K562 (cell line): ENCODE results near the gene TTLL3. TPM values are rescaled to one million over a fixed set of nuclear protein-coding genes. Genes with fewer than 3 reads are reported as not detected.
A peak's percentile ranks its signal among the peaks of the same experiment; 100 is the strongest.

Source experiments
- ATF1 ChIP-seq, 2 experiments: fragments of 450-650 bp in 1 of 2; IDR thresholded peaks; 2 replicates each; pipeline ENCODE4 v1.6.1; 2016; ENCODE audit warnings: missing compliant biosample characterization in 1 of 2, missing genetic modification characterization in 1 of 2
- BACH1 ChIP-seq: fragments of 200-800 bp; sonication (Bioruptor generic); IDR thresholded peaks from 2 replicates; pipeline ENCODE4 v1.6.1; 2016; ENCODE audit warnings: missing genetic modification characterization, missing compliant biosample characterization
- CCAR2 ChIP-seq: fragments of 200-400 bp; formaldehyde crosslinking; IDR thresholded peaks from 2 replicates; pipeline ENCODE4 v1.6.1; 2017; ENCODE audit warnings: mild to moderate bottlenecking, low read depth, low read length
- CTBP1 ChIP-seq: fragments of 450-650 bp; IDR thresholded peaks from 2 replicates; pipeline ENCODE4 v1.6.1; 2016; ENCODE audit warnings: borderline replicate concordance
- CXXC5 ChIP-seq: fragments of 250-450 bp; sonication (Bioruptor Pico); IDR thresholded peaks from 2 replicates; pipeline ENCODE4 v1.8.0; 2022; ENCODE audit warnings: inconsistent platforms, mild to moderate bottlenecking, moderate library complexity
- DDX20 ChIP-seq: fragments of 450-650 bp; IDR thresholded peaks from 2 replicates; pipeline ENCODE4 v1.6.1; 2016; ENCODE audit warnings: missing genetic modification characterization, low read depth, mild to moderate bottlenecking, missing compliant biosample characterization, moderate library complexity
- ELF2 ChIP-seq: fragments of 250-450 bp; sonication (Bioruptor Pico); IDR thresholded peaks from 2 replicates; pipeline ENCODE4 v1.5.0; 2021; ENCODE audit warnings: mild to moderate bottlenecking
- FOXA3 ChIP-seq, 2 experiments: fragments of 450-650 bp in 1 of 2; sonication (generic) in 1 of 2; formaldehyde crosslinking; IDR thresholded peaks in 1 of 2; conservative IDR thresholded peaks in 1 of 2; 2 replicates each; pipeline versions ENCODE4 v1.4.0 to v1.8.0; 2020 to 2022; ENCODE audit warnings: mild to moderate bottlenecking in 2 of 2, missing genetic modification reagents in 1 of 2
- HNRNPUL1 ChIP-seq: fragments of 200-400 bp; formaldehyde crosslinking; IDR thresholded peaks from 2 replicates; pipeline ENCODE4 v1.6.1; 2017; ENCODE audit warnings: low read length
- MIER1 ChIP-seq: fragments of 450-650 bp; IDR thresholded peaks from 2 replicates; pipeline ENCODE4 v1.6.1; 2016; ENCODE audit warnings: antibody characterized with exemption, mild to moderate bottlenecking, low read depth
- NCOA4 ChIP-seq: fragments of 450-650 bp; IDR thresholded peaks from 2 replicates; pipeline ENCODE4 v1.6.1; 2018; ENCODE audit warnings: mild to moderate bottlenecking; ENCODE audit not compliant: partially characterized antibody
- PCBP2 ChIP-seq: fragments of 200-400 bp; formaldehyde crosslinking; IDR thresholded peaks from 2 replicates; pipeline ENCODE4 v1.6.1; 2018; ENCODE audit warnings: low read length, low read depth, mild to moderate bottlenecking, moderate library complexity; ENCODE audit not compliant: poor library complexity, severe bottlenecking
- POU5F1 ChIP-seq: fragments of 150-350 bp; IDR thresholded peaks from 2 replicates; pipeline ENCODE4 v1.6.1; 2014; ENCODE audit warnings: borderline replicate concordance, low read length, low read depth, mild to moderate bottlenecking; ENCODE audit not compliant: partially characterized antibody
- PRDM10 ChIP-seq: fragments of 450-650 bp; IDR thresholded peaks from 2 replicates; pipeline ENCODE4 v1.6.1; 2018; ENCODE audit not compliant: partially characterized antibody
- PYGO2 ChIP-seq: fragments of 450-650 bp; IDR thresholded peaks from 2 replicates; pipeline ENCODE4 v1.6.1; 2016; ENCODE audit warnings: mild to moderate bottlenecking, missing genetic modification characterization, moderate library complexity, missing compliant biosample characterization
- RBM14 ChIP-seq: fragments of 200-400 bp; formaldehyde crosslinking; IDR thresholded peaks from 2 replicates; pipeline ENCODE4 v1.6.1; 2018; ENCODE audit warnings: low read depth, mild to moderate bottlenecking, low read length, moderate library complexity, borderline replicate concordance; ENCODE audit not compliant: insufficient read depth
- RFX1 ChIP-seq: fragments of 450-650 bp; IDR thresholded peaks from 2 replicates; pipeline ENCODE4 v1.6.1; 2016; ENCODE audit warnings: mild to moderate bottlenecking, moderate library complexity
- RFX7 ChIP-seq: fragments of 250-450 bp; sonication (Bioruptor Pico); IDR thresholded peaks from 2 replicates; pipeline ENCODE4 v1.5.1; 2021; ENCODE audit warnings: mild to moderate bottlenecking
- SMAD2 ChIP-seq: fragments of 150-350 bp; IDR thresholded peaks from 2 replicates; pipeline ENCODE4 v1.6.1; 2014; ENCODE audit warnings: low read depth, mild to moderate bottlenecking, low read length
- SNAPC5 ChIP-seq: fragments of 250-450 bp; sonication (Bioruptor Pico); IDR thresholded peaks from 2 replicates; pipeline ENCODE4 v1.8.0; 2021; ENCODE audit warnings: moderate library complexity, mild to moderate bottlenecking, inconsistent platforms
- STAG1 ChIP-seq: sonication (generic); formaldehyde crosslinking; IDR thresholded peaks from 2 replicates; pipeline ENCODE4 v1.5.0; 2020; ENCODE audit warnings: missing genetic modification reagents, borderline replicate concordance
- ZNF639 ChIP-seq, 2 experiments: fragments of 200-800 bp in 1 of 2; sonication (Bioruptor generic) in 1 of 2; sonication (generic) in 1 of 2; formaldehyde crosslinking in 1 of 2; IDR thresholded peaks in 1 of 2; conservative IDR thresholded peaks in 1 of 2; 2 replicates each; pipeline versions ENCODE4 v1.5.0 to v1.6.1; 2016 to 2020; ENCODE audit warnings: missing compliant biosample characterization in 1 of 2, missing genetic modification characterization in 1 of 2, missing genetic modification reagents in 1 of 2
- ZSCAN32 ChIP-seq: fragments of 450-650 bp; formaldehyde crosslinking; IDR thresholded peaks from 2 replicates; pipeline ENCODE4 v1.4.0; 2020; ENCODE audit warnings: mild to moderate bottlenecking, moderate library complexity
- polyA plus RNA-seq, 8 experiments: library from polyadenylated mRNA; depleted of rRNA in 4 of 8; stranded (reverse) in 5 of 8; unstranded in 3 of 8; fragments of >200 nt; fragmentation: Nextera tagmentation in 2 of 8; fragmentation: Illumina TruSeq in 1 of 8; extraction: Ambion mirVana in 2 of 8; extraction: Trizol in 1 of 8; gene quantifications; 2 replicates each; pipeline versions ENCODE4 v1.2.1 to v1.2.3, GENCODE V29; 2011 to 2014; ENCODE audit warnings: inconsistent platforms in 1 of 8, missing spikeins in 1 of 8
- total RNA-seq, 7 experiments: library from RNA; depleted of rRNA in 6 of 7; stranded (reverse); fragments of >200 nt in 6 of 7; fragmentation: Illumina TruSeq in 2 of 7; extraction: Trizol in 2 of 7; gene quantifications; 2 replicates each; pipeline versions ENCODE4 v1.2.1 to v1.2.3, GENCODE V29; 2011 to 2021; ENCODE audit warnings: low replicate concordance in 1 of 7

TTLL3 gene
- total and polyA plus RNA-seq, 9 of the 15 experiments (the other 6 are each of a cell fraction or from before 2014, with no cell fraction given) = 8.9 to 106 (median 33.2) TPM

GRCh38 chr3:9843715-9844438, 33.8 kb downstream of the TTLL3 start, which contains the start of gene RPUSD3 (continued):
- TF ChIP-seq CXXC5 (peak; percentile 73), POU5F1 (no peak), ATF1 (CRISPR knock-in tag; IDR thresholded peaks at IDR 0.05) (no peak), ATF1 (tag; IDR thresholded peaks at IDR 0.05) (peak; percentile 54; the same call in 1 of the 2 replicates), RFX7 (CRISPR knock-in tag) (no peak), CCAR2 (no peak), RFX1 (no peak), CTBP1 (peak; percentile 44; the same call in 1 of the 2 replicates), HNRNPUL1 (no peak), BACH1 (tag) (no peak), ZNF639 (CRISPR knock-in tag; conservative IDR thresholded peaks at IDR 0.05 in 1 of 2, IDR thresholded peaks at IDR 0.05 in 1 of 2) (no peak), ZSCAN32 (CRISPR knock-in tag) (no peak), PYGO2 (tag) (no peak), SMAD2 (no peak), ELF2 (CRISPR knock-in tag) (no peak), MIER1 (no peak), DDX20 (tag) (no peak), PCBP2 (no peak), STAG1 (CRISPR knock-in tag) (no peak), RBM14 (no peak), FOXA3 (CRISPR knock-in tag; conservative IDR thresholded peaks at IDR 0.05 in 1 of 2, IDR thresholded peaks at IDR 0.05 in 1 of 2) (no peak), SNAPC5 (CRISPR knock-in tag) (no peak), NCOA4 (no peak), PRDM10 (no peak)
